ENCODE results near the gene MAD1L1. TPM values are rescaled to one million over a fixed set of nuclear protein-coding genes. Genes with fewer than 3 reads are reported as not detected.

Gene MAD1L1
- total and polyA plus RNA-seq, 11 donors: 11.1 to 29.7 (median 20.9) TPM

DNA sequence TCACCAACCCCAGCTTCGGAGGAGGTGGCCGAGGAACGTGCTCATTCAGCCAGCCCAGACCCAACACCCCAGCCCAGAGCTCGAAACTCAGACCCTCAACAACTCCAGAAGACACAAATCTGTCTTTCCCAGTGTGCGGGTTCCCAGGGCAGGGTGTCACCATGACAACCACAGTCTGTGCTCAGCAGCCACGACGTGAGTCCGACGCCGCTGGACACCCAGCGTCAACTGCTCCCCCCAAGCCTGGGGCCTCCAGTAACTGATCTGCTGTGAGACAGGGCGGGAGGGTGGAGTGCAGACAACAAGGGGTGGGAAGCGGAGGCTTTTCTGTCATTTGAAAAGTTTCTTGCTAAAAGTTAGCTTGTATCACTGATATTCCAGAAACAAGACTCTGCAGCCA lies 167.2 kb downstream of the MAD1L1 start:
- H3K27ac ChIP-seq: no peak overlapping the region
- WGBS, 4 donors: 92 to 97% (median 94%) methylated on average over 13 of the region's 13 CpGs
- intact Hi-C loops (cut with DNase I): no loop called here
- peaks cover 0 to 2% (median 0%) of the 10 kb centered on the region in 12 donors for H3K9me3 ChIP-seq
- H3K4me1 ChIP-seq: peaks cover 0 to 22% (median 12%) of the 10 kb centered on the region in 12 donors
- TF ChIP-seq, protein P1, sequence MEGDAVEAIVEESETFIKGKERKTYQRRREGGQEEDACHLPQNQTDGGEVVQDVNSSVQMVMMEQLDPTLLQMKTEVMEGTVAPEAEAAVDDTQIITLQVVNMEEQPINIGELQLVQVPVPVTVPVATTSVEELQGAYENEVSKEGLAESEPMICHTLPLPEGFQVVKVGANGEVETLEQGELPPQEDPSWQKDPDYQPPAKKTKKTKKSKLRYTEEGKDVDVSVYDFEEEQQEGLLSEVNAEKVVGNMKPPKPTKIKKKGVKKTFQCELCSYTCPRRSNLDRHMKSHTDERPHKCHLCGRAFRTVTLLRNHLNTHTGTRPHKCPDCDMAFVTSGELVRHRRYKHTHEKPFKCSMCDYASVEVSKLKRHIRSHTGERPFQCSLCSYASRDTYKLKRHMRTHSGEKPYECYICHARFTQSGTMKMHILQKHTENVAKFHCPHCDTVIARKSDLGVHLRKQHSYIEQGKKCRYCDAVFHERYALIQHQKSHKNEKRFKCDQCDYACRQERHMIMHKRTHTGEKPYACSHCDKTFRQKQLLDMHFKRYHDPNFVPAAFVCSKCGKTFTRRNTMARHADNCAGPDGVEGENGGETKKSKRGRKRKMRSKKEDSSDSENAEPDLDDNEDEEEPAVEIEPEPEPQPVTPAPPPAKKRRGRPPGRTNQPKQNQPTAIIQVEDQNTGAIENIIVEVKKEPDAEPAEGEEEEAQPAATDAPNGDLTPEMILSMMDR (IDR thresholded peaks at IDR 0.05): no peak
- no peak for TF ChIP-seq POLR2A (IDR thresholded peaks at IDR 0.05)
- DNase-seq (no peak), ATAC-seq (no peak)
- peaks cover 0 to 16% (median 2%) of the 10 kb centered on the region in 9 donors for H3K36me3 ChIP-seq
- no peaks in the 10 kb centered on the region for H3K27me3 ChIP-seq
- H3K4me3 ChIP-seq: no peak overlapping the region

DNA sequence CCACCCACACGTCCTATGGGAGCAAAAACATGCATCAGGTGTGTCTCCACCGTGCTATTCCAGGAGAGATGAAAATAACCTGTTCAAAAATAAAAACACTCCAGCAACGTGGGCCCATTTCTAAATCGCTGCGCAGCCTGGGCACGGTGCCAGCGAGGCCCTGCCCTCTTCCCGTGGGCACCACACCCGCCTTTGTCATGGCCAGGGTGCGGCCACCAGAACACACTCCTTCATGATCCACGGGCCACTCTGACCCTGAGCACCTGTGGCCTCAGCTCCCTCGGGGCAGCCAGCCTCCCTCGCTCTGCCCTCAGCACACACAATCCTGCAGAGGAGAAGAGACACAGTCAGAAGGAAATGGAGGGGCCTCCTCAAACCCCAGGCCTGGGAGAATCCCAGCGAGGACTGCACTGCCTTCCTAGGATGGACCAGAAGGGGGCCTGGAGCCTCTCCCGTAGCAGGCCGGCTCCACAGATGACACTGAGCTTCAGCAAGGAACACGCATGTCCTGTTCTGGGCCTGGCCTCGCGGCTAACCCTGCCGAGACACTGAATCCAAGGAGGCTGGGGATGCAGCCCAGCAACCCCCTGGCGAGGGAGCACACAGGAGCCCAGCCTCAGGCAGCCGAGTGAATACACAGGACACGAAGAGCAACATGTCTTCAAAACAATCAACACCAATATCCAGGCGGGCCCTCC lies 169.0 kb downstream of the MAD1L1 start:
- intact Hi-C loops (cut with DNase I): no loop called here
- TF ChIP-seq, protein P1 (IDR thresholded peaks at IDR 0.05): peak in 7 of 12 donors; percentile 15 to 41 (median 29)
- TF ChIP-seq POLR2A (IDR thresholded peaks at IDR 0.05): no peak
- H3K9me3 ChIP-seq: peaks cover 0 to 10% (median 0%) of the 10 kb centered on the region in 12 donors
- H3K4me3 ChIP-seq: no peak overlapping the region
- H3K27me3 ChIP-seq: no peaks in the 10 kb centered on the region
- peak; percentile 41 to 76 (median 70) for ATAC-seq
- WGBS, 4 donors: 49 to 60% (median 52%) methylated on average over 13 to 24 of the region's 24 CpGs
- H3K27ac ChIP-seq: peak overlapping the region in 3 of 12 donors; percentile 37 to 54 (median 38)
- H3K36me3 ChIP-seq: peaks cover 0 to 12% (median 2%) of the 10 kb centered on the region in 9 donors
- H3K4me1 ChIP-seq: peaks cover 0 to 22% (median 12%) of the 10 kb centered on the region in 12 donors
- peak in 4 of 5 donors; percentile 29 to 64 (median 50) for DNase-seq

DNA sequence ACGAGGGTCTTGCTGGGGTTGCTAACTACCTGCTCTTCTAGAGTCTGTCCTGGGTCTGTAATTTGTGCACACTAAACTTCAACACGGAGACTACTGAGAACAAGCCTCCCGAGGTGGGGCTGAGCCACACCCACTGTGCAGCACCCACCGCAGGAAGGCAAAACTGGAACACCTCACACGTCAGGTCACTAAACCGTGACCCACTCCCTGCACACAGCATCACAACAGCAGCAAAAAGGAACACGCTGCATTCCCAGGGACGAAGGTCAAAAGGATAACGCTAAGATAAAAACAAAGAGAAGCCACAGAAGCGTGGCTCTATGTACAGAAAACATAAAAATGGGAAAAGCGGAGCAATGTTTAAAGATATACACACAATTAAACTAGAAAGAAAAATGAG lies 170.1 kb downstream of the MAD1L1 start:
- DNase-seq (no peak), ATAC-seq (no peak)
- peaks cover 0 to 22% (median 12%) of the 10 kb centered on the region in 12 donors for H3K4me1 ChIP-seq
- WGBS, 4 donors: 81 to 88% (median 85%) methylated on average over 11 of the region's 11 CpGs
- H3K36me3 ChIP-seq: peaks cover 0 to 2% (median 0%) of the 10 kb centered on the region in 9 donors
- intact Hi-C loops (cut with DNase I): no loop called here
- no peak for TF ChIP-seq POLR2A (IDR thresholded peaks at IDR 0.05)
- TF ChIP-seq, protein P1 (IDR thresholded peaks at IDR 0.05): no peak
- peaks cover 0 to 10% (median 0%) of the 10 kb centered on the region in 12 donors for H3K9me3 ChIP-seq
- no peak overlapping the region for H3K27ac ChIP-seq
- no peak overlapping the region for H3K4me3 ChIP-seq
- no peaks in the 10 kb centered on the region for H3K27me3 ChIP-seq

DNA sequence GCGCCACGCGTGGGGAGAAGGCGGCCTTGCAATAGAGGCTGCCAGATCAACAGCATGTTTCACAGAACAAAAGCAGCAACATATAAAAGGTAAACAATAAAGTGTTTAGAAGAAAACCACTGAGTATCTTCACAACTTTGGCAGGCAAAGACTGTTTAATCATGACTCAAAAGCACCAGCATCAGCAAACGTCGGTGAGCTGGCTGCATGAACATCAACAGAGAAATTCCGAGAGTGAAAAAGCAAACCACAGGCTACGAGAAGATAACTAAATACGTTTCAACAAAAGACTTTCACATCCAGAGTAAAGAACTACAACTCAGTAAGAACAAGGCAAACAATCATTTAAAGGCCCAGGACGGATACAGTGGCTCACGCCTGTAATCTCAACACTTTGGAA lies 172.0 kb downstream of the MAD1L1 start:
- no peak overlapping the region for H3K4me3 ChIP-seq
- intact Hi-C loops (cut with DNase I): no loop called here
- H3K36me3 ChIP-seq: no peaks in the 10 kb centered on the region
- no peak overlapping the region for H3K27ac ChIP-seq
- TF ChIP-seq, protein P1 (IDR thresholded peaks at IDR 0.05): no peak
- TF ChIP-seq POLR2A (IDR thresholded peaks at IDR 0.05): no peak
- 91 to 96% (median 93%) methylated on average over 11 of the region's 11 CpGs for WGBS, 4 donors
- peaks cover 0 to 10% (median 0%) of the 10 kb centered on the region in 12 donors for H3K9me3 ChIP-seq
- H3K27me3 ChIP-seq: no peaks in the 10 kb centered on the region
- DNase-seq (no peak), ATAC-seq (no peak)
- peaks cover 0 to 20% (median 12%) of the 10 kb centered on the region in 12 donors for H3K4me1 ChIP-seq
